ENCODE data around the gene GOLT1B. TPM values are rescaled to one million over a fixed set of nuclear protein-coding genes. Genes with fewer than 3 reads are reported as not detected.

Gene GOLT1B
- total RNA-seq, 1 donor from 2014 or later: 32.4 TPM

- no peak overlapping the region for H3K27ac Mint-ChIP-seq (ENCODE audit: unreplicated experiment)
- no peaks in the 10 kb centered on the region for H3K9me3 Mint-ChIP-seq (ENCODE audit: unreplicated experiment)
- no peak overlapping the region for H3K4me3 Mint-ChIP-seq (ENCODE audit: unreplicated experiment)
- no peak for DNase-seq (ENCODE audit: low spot score)
- H3K4me1 Mint-ChIP-seq (ENCODE audit: unreplicated experiment): no peaks in the 10 kb centered on the region
- no peak for TF ChIP-seq CTCF (IDR thresholded peaks at IDR 0.05; ENCODE audit: unreplicated experiment)
- H3K36me3 Mint-ChIP-seq (ENCODE audit: low read depth, unreplicated experiment): no peaks in the 10 kb centered on the region
- H3K27me3 Mint-ChIP-seq (ENCODE audit: unreplicated experiment): no peaks in the 10 kb centered on the region
These were observed 58.4 kb downstream of the GOLT1B start for GRCh38 chr12:21559855-21560569.

- Mint-ChIP-seq H3K4me3 (ENCODE audit: unreplicated experiment) (no peak overlapping the region), H3K9me3 (ENCODE audit: unreplicated experiment) (no peaks in the 10 kb centered on the region), H3K36me3 (ENCODE audit: low read depth, unreplicated experiment) (no peaks in the 10 kb centered on the region), H3K27ac (ENCODE audit: unreplicated experiment) (no peak overlapping the region), H3K4me1 (ENCODE audit: unreplicated experiment) (no peaks in the 10 kb centered on the region), H3K27me3 (ENCODE audit: unreplicated experiment) (no peaks in the 10 kb centered on the region)
- no peak for TF ChIP-seq CTCF (IDR thresholded peaks at IDR 0.05; ENCODE audit: unreplicated experiment)
- no peak for DNase-seq (ENCODE audit: low spot score)
These were observed 59.6 kb downstream of the GOLT1B start for GRCh38 chr12:21561158-21561557.

GRCh38 chr12:21562859-21563258 lies 61.3 kb downstream of the GOLT1B start:
- no peak overlapping the region for H3K4me3 Mint-ChIP-seq (ENCODE audit: unreplicated experiment)

GRCh38 chr12:21566223-21566906 lies 64.8 kb downstream of the GOLT1B start:
- H3K27me3 Mint-ChIP-seq (ENCODE audit: unreplicated experiment): no peaks in the 10 kb centered on the region
- no peak overlapping the region for H3K27ac Mint-ChIP-seq (ENCODE audit: unreplicated experiment)
- TF ChIP-seq CTCF (IDR thresholded peaks at IDR 0.05; ENCODE audit: unreplicated experiment): no peak
- no peaks in the 10 kb centered on the region for H3K9me3 Mint-ChIP-seq (ENCODE audit: unreplicated experiment)
- no peak overlapping the region for H3K4me3 Mint-ChIP-seq (ENCODE audit: unreplicated experiment)
- H3K4me1 Mint-ChIP-seq (ENCODE audit: unreplicated experiment): no peaks in the 10 kb centered on the region
- no peak for DNase-seq (ENCODE audit: low spot score)
- H3K36me3 Mint-ChIP-seq (ENCODE audit: low read depth, unreplicated experiment): no peaks in the 10 kb centered on the region

More at GRCh38 chr12:21562859-21563258, 61.3 kb downstream of the GOLT1B start:
- no peak for TF ChIP-seq CTCF (IDR thresholded peaks at IDR 0.05; ENCODE audit: unreplicated experiment)
- Mint-ChIP-seq H3K9me3 (ENCODE audit: unreplicated experiment) (no peaks in the 10 kb centered on the region), H3K4me1 (ENCODE audit: unreplicated experiment) (no peaks in the 10 kb centered on the region), H3K36me3 (ENCODE audit: low read depth, unreplicated experiment) (no peaks in the 10 kb centered on the region), H3K27ac (ENCODE audit: unreplicated experiment) (no peak overlapping the region), H3K27me3 (ENCODE audit: unreplicated experiment) (no peaks in the 10 kb centered on the region)
- DNase-seq (ENCODE audit: low spot score): no peak

- Mint-ChIP-seq H3K27me3 (ENCODE audit: unreplicated experiment) (no peaks in the 10 kb centered on the region), H3K4me1 (ENCODE audit: unreplicated experiment) (no peaks in the 10 kb centered on the region), H3K4me3 (ENCODE audit: unreplicated experiment) (no peak overlapping the region), H3K9me3 (ENCODE audit: unreplicated experiment) (no peaks in the 10 kb centered on the region), H3K36me3 (ENCODE audit: low read depth, unreplicated experiment) (no peaks in the 10 kb centered on the region), H3K27ac (ENCODE audit: unreplicated experiment) (no peak overlapping the region)
- no peak for TF ChIP-seq CTCF (IDR thresholded peaks at IDR 0.05; ENCODE audit: unreplicated experiment)
- DNase-seq (ENCODE audit: low spot score): no peak
These were observed 65.4 kb downstream of the GOLT1B start for GRCh38 chr12:21566907-21567394.
